ENCODE data around the gene RB1.

RB1 gene

GRCh38 chr13:48266701-48267639, 36.6 kb upstream of the RB1 start:
- Histone ChIP-seq H3K27me3 (ENCODE audit: insufficient read depth, low read length) (no peaks in the 10 kb centered on the region), H3K4me1 (ENCODE audit: insufficient read depth, low read length) (no peaks in the 10 kb centered on the region), H3K4me3 (ENCODE audit: low read length) (no peak overlapping the region), H3K9ac (ENCODE audit: low read depth, low read length) (no peak overlapping the region), H3K9me3 (ENCODE audit: insufficient read depth, low read depth, low read length) (no peaks in the 10 kb centered on the region), H3K36me3 (ENCODE audit: insufficient read depth, low read depth, low read length) (peaks cover 19% of the 10 kb centered on the region), H3K27ac (ENCODE audit: low read length) (no peak overlapping the region)

GRCh38 chr13:48268019-48268418, 35.5 kb upstream of the RB1 start:
- no peaks in the 10 kb centered on the region for H3K4me1 ChIP-seq (ENCODE audit: insufficient read depth, low read length)
- H3K9me3 ChIP-seq (ENCODE audit: insufficient read depth, low read depth, low read length): no peaks in the 10 kb centered on the region
- H3K4me3 ChIP-seq (ENCODE audit: low read length): no peak overlapping the region
- no peak overlapping the region for H3K9ac ChIP-seq (ENCODE audit: low read depth, low read length)
- H3K36me3 ChIP-seq (ENCODE audit: insufficient read depth, low read depth, low read length): peaks cover 8% of the 10 kb centered on the region
- no peak overlapping the region for H3K27ac ChIP-seq (ENCODE audit: low read length)
- no peaks in the 10 kb centered on the region for H3K27me3 ChIP-seq (ENCODE audit: insufficient read depth, low read length)

- H3K9me3 ChIP-seq (ENCODE audit: insufficient read depth, low read depth, low read length): no peaks in the 10 kb centered on the region
- no peaks in the 10 kb centered on the region for H3K27me3 ChIP-seq (ENCODE audit: insufficient read depth, low read length)
Observed at GRCh38 chr13:48273346-48273745, 30.2 kb upstream of the RB1 start.

GRCh38 chr13:48275507-48275906, 28.0 kb upstream of the RB1 start:
- Histone ChIP-seq H3K4me3 (ENCODE audit: low read length) (no peak overlapping the region), H3K4me1 (ENCODE audit: insufficient read depth, low read length) (no peaks in the 10 kb centered on the region), H3K27ac (ENCODE audit: low read length) (no peak overlapping the region), H3K9ac (ENCODE audit: low read depth, low read length) (no peak overlapping the region), H3K27me3 (ENCODE audit: insufficient read depth, low read length) (no peaks in the 10 kb centered on the region), H3K9me3 (ENCODE audit: insufficient read depth, low read depth, low read length) (no peaks in the 10 kb centered on the region), H3K36me3 (ENCODE audit: insufficient read depth, low read depth, low read length) (no peaks in the 10 kb centered on the region)

More at GRCh38 chr13:48273346-48273745, 30.2 kb upstream of the RB1 start:
- Histone ChIP-seq H3K27ac (ENCODE audit: low read length) (no peak overlapping the region), H3K36me3 (ENCODE audit: insufficient read depth, low read depth, low read length) (no peaks in the 10 kb centered on the region), H3K4me1 (ENCODE audit: insufficient read depth, low read length) (no peaks in the 10 kb centered on the region), H3K4me3 (ENCODE audit: low read length) (no peak overlapping the region), H3K9ac (ENCODE audit: low read depth, low read length) (no peak overlapping the region)

GRCh38 chr13:48278806-48279205, 24.7 kb upstream of the RB1 start:
- Histone ChIP-seq H3K9ac (ENCODE audit: low read depth, low read length) (no peak overlapping the region), H3K4me3 (ENCODE audit: low read length) (no peak overlapping the region), H3K4me1 (ENCODE audit: insufficient read depth, low read length) (no peaks in the 10 kb centered on the region), H3K27me3 (ENCODE audit: insufficient read depth, low read length) (no peaks in the 10 kb centered on the region), H3K36me3 (ENCODE audit: insufficient read depth, low read depth, low read length) (no peaks in the 10 kb centered on the region), H3K9me3 (ENCODE audit: insufficient read depth, low read depth, low read length) (no peaks in the 10 kb centered on the region), H3K27ac (ENCODE audit: low read length) (no peak overlapping the region)

- no peak overlapping the region for H3K9ac ChIP-seq (ENCODE audit: low read depth, low read length)
- H3K27me3 ChIP-seq (ENCODE audit: insufficient read depth, low read length): no peaks in the 10 kb centered on the region
- no peak overlapping the region for H3K4me3 ChIP-seq (ENCODE audit: low read length)
- H3K4me1 ChIP-seq (ENCODE audit: insufficient read depth, low read length): no peaks in the 10 kb centered on the region
- H3K36me3 ChIP-seq (ENCODE audit: insufficient read depth, low read depth, low read length): no peaks in the 10 kb centered on the region
- no peaks in the 10 kb centered on the region for H3K9me3 ChIP-seq (ENCODE audit: insufficient read depth, low read depth, low read length)
- no peak overlapping the region for H3K27ac ChIP-seq (ENCODE audit: low read length)
Observed at GRCh38 chr13:48281556-48281955, 22.0 kb upstream of the RB1 start.

- no peak overlapping the region for H3K27ac ChIP-seq (ENCODE audit: low read length)
- H3K9ac ChIP-seq (ENCODE audit: low read depth, low read length): no peak overlapping the region
Observed at GRCh38 chr13:48291730-48292129, 11.8 kb upstream of the RB1 start.

GRCh38 chr13:48292650-48293049, 10.9 kb upstream of the RB1 start:
- H3K36me3 ChIP-seq (ENCODE audit: insufficient read depth, low read depth, low read length): no peaks in the 10 kb centered on the region
- H3K27me3 ChIP-seq (ENCODE audit: insufficient read depth, low read length): no peaks in the 10 kb centered on the region
- H3K4me3 ChIP-seq (ENCODE audit: low read length): no peak overlapping the region
- no peak overlapping the region for H3K27ac ChIP-seq (ENCODE audit: low read length)
- no peak overlapping the region for H3K9ac ChIP-seq (ENCODE audit: low read depth, low read length)
- H3K9me3 ChIP-seq (ENCODE audit: insufficient read depth, low read depth, low read length): no peaks in the 10 kb centered on the region
- no peaks in the 10 kb centered on the region for H3K4me1 ChIP-seq (ENCODE audit: insufficient read depth, low read length)

More at GRCh38 chr13:48291730-48292129, 11.8 kb upstream of the RB1 start:
- Histone ChIP-seq H3K4me3 (ENCODE audit: low read length) (no peak overlapping the region), H3K9me3 (ENCODE audit: insufficient read depth, low read depth, low read length) (no peaks in the 10 kb centered on the region), H3K27me3 (ENCODE audit: insufficient read depth, low read length) (no peaks in the 10 kb centered on the region), H3K4me1 (ENCODE audit: insufficient read depth, low read length) (no peaks in the 10 kb centered on the region), H3K36me3 (ENCODE audit: insufficient read depth, low read depth, low read length) (no peaks in the 10 kb centered on the region)

- H3K9ac ChIP-seq (ENCODE audit: low read depth, low read length): no peak overlapping the region
- H3K9me3 ChIP-seq (ENCODE audit: insufficient read depth, low read depth, low read length): no peaks in the 10 kb centered on the region
- no peak overlapping the region for H3K27ac ChIP-seq (ENCODE audit: low read length)
- H3K4me3 ChIP-seq (ENCODE audit: low read length): no peak overlapping the region
- H3K27me3 ChIP-seq (ENCODE audit: insufficient read depth, low read length): no peaks in the 10 kb centered on the region
- H3K36me3 ChIP-seq (ENCODE audit: insufficient read depth, low read depth, low read length): no peaks in the 10 kb centered on the region
- H3K4me1 ChIP-seq (ENCODE audit: insufficient read depth, low read length): no peaks in the 10 kb centered on the region
Observed at GRCh38 chr13:48294653-48295052, 8.9 kb upstream of the RB1 start.

- Histone ChIP-seq H3K9ac (ENCODE audit: low read depth, low read length) (no peak overlapping the region), H3K4me3 (ENCODE audit: low read length) (no peak overlapping the region), H3K27me3 (ENCODE audit: insufficient read depth, low read length) (no peaks in the 10 kb centered on the region), H3K9me3 (ENCODE audit: insufficient read depth, low read depth, low read length) (no peaks in the 10 kb centered on the region), H3K4me1 (ENCODE audit: insufficient read depth, low read length) (no peaks in the 10 kb centered on the region), H3K36me3 (ENCODE audit: insufficient read depth, low read depth, low read length) (no peaks in the 10 kb centered on the region), H3K27ac (ENCODE audit: low read length) (no peak overlapping the region)
Observed at GRCh38 chr13:48295271-48295670, 8.3 kb upstream of the RB1 start.

DNA sequence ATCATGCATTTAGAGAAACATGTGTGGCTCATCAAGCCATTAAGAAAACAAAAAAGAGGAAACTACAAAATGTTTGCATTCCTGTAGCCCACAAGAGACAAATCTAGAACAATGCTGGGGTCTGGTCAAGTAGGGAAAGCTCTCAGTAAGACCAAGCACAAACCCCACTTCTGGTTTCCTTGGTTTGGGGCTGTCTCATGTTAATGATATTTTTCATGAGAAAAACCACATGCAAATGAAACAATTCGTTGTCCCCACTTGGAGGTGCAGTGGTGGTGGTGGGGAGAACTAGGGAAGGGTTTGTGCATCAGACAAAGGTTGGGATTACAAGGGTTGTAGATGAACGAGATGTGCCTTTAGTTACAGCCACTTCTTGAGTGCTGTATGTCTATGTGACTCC, 7.0 kb upstream of the RB1 start:
- H3K9ac ChIP-seq (ENCODE audit: low read depth, low read length): no peak overlapping the region
- no peak overlapping the region for H3K27ac ChIP-seq (ENCODE audit: low read length)
- H3K36me3 ChIP-seq (ENCODE audit: insufficient read depth, low read depth, low read length): no peaks in the 10 kb centered on the region
- no peaks in the 10 kb centered on the region for H3K27me3 ChIP-seq (ENCODE audit: insufficient read depth, low read length)
- no peaks in the 10 kb centered on the region for H3K4me1 ChIP-seq (ENCODE audit: insufficient read depth, low read length)
- no peaks in the 10 kb centered on the region for H3K9me3 ChIP-seq (ENCODE audit: insufficient read depth, low read depth, low read length)
- no peak overlapping the region for H3K4me3 ChIP-seq (ENCODE audit: low read length)

DNA sequence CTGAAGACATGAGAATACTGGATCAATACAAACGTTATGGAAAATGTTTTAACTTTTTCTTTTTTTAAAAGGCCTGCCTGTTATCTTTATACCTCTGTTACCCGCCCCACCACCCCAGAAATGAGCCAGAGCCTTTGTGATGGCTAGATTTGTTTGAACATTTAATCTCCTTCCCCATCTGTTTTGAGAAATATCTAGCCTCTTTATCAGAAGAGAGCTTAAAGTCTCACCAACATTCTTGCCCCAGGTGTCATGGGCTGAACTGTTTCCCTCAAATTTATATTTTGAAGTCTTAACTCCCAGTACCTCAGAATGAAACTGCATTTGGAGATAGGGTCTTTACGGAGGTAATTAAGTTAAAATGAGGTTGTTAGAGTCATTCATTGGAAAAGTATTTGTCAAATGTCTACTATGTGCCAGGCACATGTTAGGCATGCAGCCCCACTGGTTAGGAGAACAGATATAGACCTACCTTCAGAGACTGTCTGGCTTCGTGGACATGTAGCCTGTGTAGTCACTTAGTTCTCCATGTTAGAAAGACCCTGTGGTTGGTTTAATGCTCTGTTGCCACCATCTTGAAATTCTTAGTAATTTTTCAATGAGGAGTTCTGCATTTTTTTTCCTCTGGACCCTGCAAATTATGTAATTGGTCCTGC, 6.3 kb upstream of the RB1 start:
- Histone ChIP-seq H3K9me3 (ENCODE audit: insufficient read depth, low read depth, low read length) (no peaks in the 10 kb centered on the region), H3K27me3 (ENCODE audit: insufficient read depth, low read length) (no peaks in the 10 kb centered on the region), H3K27ac (ENCODE audit: low read length) (no peak overlapping the region), H3K4me3 (ENCODE audit: low read length) (no peak overlapping the region), H3K4me1 (ENCODE audit: insufficient read depth, low read length) (no peaks in the 10 kb centered on the region), H3K9ac (ENCODE audit: low read depth, low read length) (no peak overlapping the region), H3K36me3 (ENCODE audit: insufficient read depth, low read depth, low read length) (no peaks in the 10 kb centered on the region)

Data from iPS-20b (cell line).